Common myeloid progenitor, CD34-positive (primary cell): Measurements from ENCODE around the gene CCDC171.
A peak's percentile ranks its signal among the peaks of the same experiment; 100 is the strongest.
"Not testable (repeated sequence)": the region's sequence is repeated elsewhere in the genome, so short reads cannot be mapped to it uniquely, and the experiment has no call there.

Experiments
- CTCF ChIA-PET: fragments of 350-600 bp; sonication (Branson Sonifier 250); formaldehyde crosslinking; loops from one replicate; lab custom pipeline; 2021; ENCODE audit warnings: antibody characterized with exemption; lab: Charles Lee
- POLR2A ChIA-PET: fragments of 350-600 bp; sonication (Branson Sonifier 250); formaldehyde crosslinking; loops from one replicate; lab custom pipeline; 2021; ENCODE audit warnings: antibody characterized with exemption; lab: Charles Lee
- DNase-seq, 3 donors: peaks; one replicate each; pipeline versions ENCODE4 v3.0.0 to v3.0.0-alpha.2; 2013
- H3K27ac ChIP-seq, 2 experiments: 1 replicate in 1 of 2; 2 replicates in 1 of 2; pipeline ENCODE4 v1.7.0; 2013; ENCODE audit warnings: inconsistent platforms in 2 of 2, low read length in 2 of 2, mild to moderate bottlenecking in 2 of 2, low read depth in 1 of 2, moderate library complexity in 1 of 2; ENCODE audit not compliant: severe bottlenecking in 2 of 2, insufficient read depth in 1 of 2, poor library complexity in 1 of 2
- H3K27me3 ChIP-seq, 5 experiments: replicated peaks in 2 of 5; 1 replicate in 3 of 5; 2 replicates in 2 of 5; pipeline versions ENCODE4 v1.6.1 to v1.7.0; 2013; ENCODE audit warnings: low read length in 4 of 5, mild to moderate bottlenecking in 2 of 5, moderate library complexity in 2 of 5, inconsistent platforms in 1 of 5; ENCODE audit not compliant: insufficient read depth in 5 of 5, control insufficient read depth in 4 of 5
- H3K36me3 ChIP-seq, 4 experiments: 1 replicate in 2 of 4; 2 replicates in 2 of 4; pipeline versions ENCODE4 v1.6.1 to v1.7.0; 2013; ENCODE audit warnings: low read length in 3 of 4, control low read depth in 1 of 4, mild to moderate bottlenecking in 1 of 4; ENCODE audit not compliant: control insufficient read depth in 4 of 4, insufficient read depth in 4 of 4
- H3K4me1 ChIP-seq, 4 experiments: 1 replicate in 3 of 4; 2 replicates in 1 of 4; pipeline versions ENCODE4 v1.6.1 to v1.7.1; 2013; ENCODE audit warnings: low read length in 3 of 4, mild to moderate bottlenecking in 3 of 4, control low read depth in 1 of 4, inconsistent platforms in 1 of 4, moderate library complexity in 1 of 4; ENCODE audit not compliant: control insufficient read depth in 4 of 4, insufficient read depth in 4 of 4; ENCODE audit errors: control extremely low read depth in 1 of 4
- H3K4me3 ChIP-seq, 7 experiments: 1 replicate in 4 of 7; 2 replicates in 3 of 7; pipeline versions ENCODE4 v1.5.1 to v1.7.0; 2013; ENCODE audit warnings: mild to moderate bottlenecking in 7 of 7, low read length in 6 of 7, moderate library complexity in 6 of 7, inconsistent platforms in 2 of 7, low read depth in 2 of 7, control low read depth in 1 of 7; ENCODE audit not compliant: insufficient read depth in 4 of 7, control insufficient read depth in 1 of 7; ENCODE audit errors: extremely low read depth in 1 of 7
- H3K9me3 ChIP-seq, 5 experiments: 1 replicate in 4 of 5; 2 replicates in 1 of 5; pipeline versions ENCODE4 v1.6.1 to v1.7.1; 2013; ENCODE audit warnings: low read length in 4 of 5, mild to moderate bottlenecking in 2 of 5, inconsistent platforms in 1 of 5, low read depth in 1 of 5, moderate library complexity in 1 of 5; ENCODE audit not compliant: control insufficient read depth in 4 of 5, insufficient read depth in 2 of 5; ENCODE audit errors: control extremely low read depth in 1 of 5
- WGBS: methylation state at CpG from one replicate; pipeline ENCODE4 v1.1.5; 2013; ENCODE audit not compliant: insufficient coverage; 5-methylcytosine and 5-hydroxymethylcytosine counted together

The CCDC171 gene

DNA sequence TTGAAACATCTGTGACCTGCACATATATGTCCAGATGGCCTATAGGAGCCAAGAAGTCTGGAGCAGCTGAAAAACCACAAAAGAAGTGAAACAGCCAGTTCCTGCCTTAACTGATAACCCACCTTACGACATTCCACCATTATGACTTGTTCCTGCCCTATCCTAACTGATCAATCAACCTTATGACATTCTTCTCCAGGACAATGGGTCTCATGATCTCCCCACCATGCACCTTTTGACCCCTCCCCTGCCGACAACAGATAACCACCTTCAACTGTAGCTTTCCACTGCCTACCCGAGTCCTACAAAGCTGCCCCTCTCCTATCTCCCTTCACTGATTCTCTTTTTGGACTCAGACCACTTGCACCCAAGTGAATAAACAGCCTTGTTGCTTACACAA, 233.8 kb downstream of the CCDC171 start:
- Histone ChIP-seq H3K36me3 (peaks cover 4 to 42% (median 9%) of the 10 kb centered on the region in 4 experiments), H3K4me3 (no peak overlapping the region), H3K27me3 (no peaks in the 10 kb centered on the region), H3K4me1 (no peaks in the 10 kb centered on the region), H3K27ac (no peak overlapping the region), H3K9me3 (peaks cover 0 to 3% (median 0%) of the 10 kb centered on the region in 5 experiments)
- CTCF ChIA-PET: no interaction called here
- POLR2A ChIA-PET: no interaction called here
- no peak for DNase-seq
- WGBS: 97% methylated on average over 3 of the region's 3 CpGs

DNA sequence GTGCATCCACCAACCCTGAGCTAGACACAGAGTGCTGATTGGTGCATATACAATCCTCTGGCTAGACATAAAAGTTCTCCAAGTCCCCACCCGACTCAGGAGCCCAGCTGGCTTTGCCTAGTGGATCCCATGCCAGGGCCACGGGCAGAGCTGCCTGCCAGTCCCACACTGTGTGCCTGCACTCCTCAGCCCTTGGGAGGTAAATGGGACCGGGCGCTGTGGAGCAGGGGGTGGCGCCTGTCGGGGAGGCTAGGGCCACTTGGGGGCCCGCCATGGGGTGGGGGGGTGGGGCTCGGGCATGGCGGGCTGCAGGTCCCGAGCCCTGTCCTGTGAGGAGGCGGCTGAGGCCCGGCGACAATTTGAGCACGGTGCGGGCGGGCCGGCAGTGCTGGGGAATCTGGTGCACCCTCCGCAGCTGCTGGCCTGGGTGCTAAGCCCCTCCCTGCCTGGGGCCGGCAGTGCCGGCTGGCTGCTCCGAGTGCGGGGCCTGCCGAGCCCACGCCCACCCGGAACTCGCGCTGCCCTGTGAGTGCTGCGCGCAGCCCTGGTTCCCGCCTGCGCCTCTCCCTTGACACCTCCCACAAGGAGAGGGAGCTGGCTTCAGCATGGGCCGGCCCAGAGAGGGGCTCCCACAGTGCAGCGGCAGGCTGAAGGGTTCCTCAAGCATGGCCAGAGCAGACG, 257.5 kb downstream of the CCDC171 start:
- H3K27me3 ChIP-seq, H3K4me1 ChIP-seq, POLR2A ChIA-PET, DNase-seq, CTCF ChIA-PET, H3K4me3 ChIP-seq, H3K27ac ChIP-seq: not testable (repeated sequence)
- peaks cover 0 to 37% (median 7%) of the 10 kb centered on the region in 4 experiments for H3K36me3 ChIP-seq
- WGBS: 93% methylated on average over 20 of the region's 34 CpGs
- peaks cover 0 to 44% (median 8%) of the 10 kb centered on the region in 5 experiments for H3K9me3 ChIP-seq

DNA sequence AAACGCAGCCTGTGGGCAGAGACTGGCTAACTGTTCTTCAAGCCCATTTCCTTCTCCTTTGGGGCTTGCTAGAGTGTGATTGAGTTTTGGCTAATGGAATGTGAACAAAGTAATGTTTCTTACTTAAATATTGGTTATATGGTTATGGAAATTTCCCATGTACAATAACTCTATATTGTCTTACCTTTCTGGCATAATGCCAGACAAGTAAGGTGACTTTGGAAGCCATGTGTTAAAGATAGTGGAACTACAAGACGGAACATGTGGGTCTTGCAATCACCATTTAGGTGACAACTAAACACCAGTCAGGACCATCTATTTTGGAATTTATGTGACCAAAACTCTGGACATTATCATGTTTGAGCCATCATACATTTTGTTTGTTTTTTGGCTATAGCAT, 260.2 kb downstream of the CCDC171 start:
- 100% methylated on average over 2 of the region's 2 CpGs for WGBS
- peaks cover 0 to 49% (median 7%) of the 10 kb centered on the region in 4 experiments for H3K36me3 ChIP-seq
- no peak overlapping the region for H3K27ac ChIP-seq
- no peak overlapping the region for H3K4me3 ChIP-seq
- H3K27me3 ChIP-seq: no peaks in the 10 kb centered on the region
- ChIA-PET CTCF (no interaction called here), POLR2A (no interaction called here)
- no peaks in the 10 kb centered on the region for H3K4me1 ChIP-seq
- H3K9me3 ChIP-seq: peaks cover 0 to 38% (median 5%) of the 10 kb centered on the region in 5 experiments
- no peak for DNase-seq

DNA sequence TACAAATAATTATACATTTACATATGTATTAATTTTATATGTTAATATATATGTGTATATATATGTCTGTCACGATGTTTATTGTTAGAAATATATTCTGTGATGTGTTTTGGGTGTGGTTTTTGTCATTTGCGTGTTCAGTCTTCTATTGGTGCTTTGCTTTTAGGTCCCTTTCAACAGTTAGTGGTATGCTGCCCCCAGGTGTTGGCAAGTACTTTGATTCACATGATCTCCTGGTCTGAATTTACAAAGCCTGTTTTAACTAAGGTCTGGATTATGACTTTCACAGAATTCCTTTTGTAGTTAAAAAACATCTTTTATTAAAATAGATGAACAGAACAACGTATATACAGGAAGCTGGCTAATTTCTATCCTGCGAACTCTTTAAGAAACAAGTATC, 271.5 kb downstream of the CCDC171 start:
- Histone ChIP-seq H3K36me3 (no peaks in the 10 kb centered on the region), H3K4me3 (no peak overlapping the region), H3K27ac (no peak overlapping the region), H3K9me3 (no peaks in the 10 kb centered on the region), H3K4me1 (no peaks in the 10 kb centered on the region), H3K27me3 (no peaks in the 10 kb centered on the region)
- ChIA-PET POLR2A (no interaction called here), CTCF (no interaction called here)
- WGBS: 100% methylated on average over 1 of the region's 4 CpGs
- peak in 1 of 3 donors; percentile 5 for DNase-seq

DNA sequence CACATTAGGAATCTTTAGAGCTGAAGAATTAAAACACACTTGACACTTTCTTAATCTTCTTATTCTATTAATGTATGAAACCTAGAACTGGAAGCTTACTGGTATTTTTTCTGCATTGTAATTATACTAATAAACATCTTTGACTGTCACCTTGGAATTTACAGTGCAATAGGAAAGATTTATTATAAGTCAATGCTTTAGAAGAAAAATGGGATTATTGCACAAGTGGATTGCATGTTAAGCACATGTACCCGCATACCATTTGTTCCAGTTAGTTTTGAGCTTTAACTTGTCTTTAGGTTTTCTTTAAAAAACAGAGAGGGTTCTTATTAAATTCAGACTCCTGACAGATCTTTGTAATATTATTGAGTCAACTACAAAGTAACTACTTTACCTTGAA, 278.5 kb downstream of the CCDC171 start:
- H3K4me3 ChIP-seq: no peak overlapping the region
- DNase-seq: no peak
- CTCF ChIA-PET: no interaction called here
- H3K36me3 ChIP-seq: no peaks in the 10 kb centered on the region
- no peak overlapping the region for H3K27ac ChIP-seq
- no CpG with 5 or more reads among the region's 1 CpG for WGBS
- no peaks in the 10 kb centered on the region for H3K4me1 ChIP-seq
- POLR2A ChIA-PET: no interaction called here
- no peaks in the 10 kb centered on the region for H3K27me3 ChIP-seq
- H3K9me3 ChIP-seq: no peaks in the 10 kb centered on the region

DNA sequence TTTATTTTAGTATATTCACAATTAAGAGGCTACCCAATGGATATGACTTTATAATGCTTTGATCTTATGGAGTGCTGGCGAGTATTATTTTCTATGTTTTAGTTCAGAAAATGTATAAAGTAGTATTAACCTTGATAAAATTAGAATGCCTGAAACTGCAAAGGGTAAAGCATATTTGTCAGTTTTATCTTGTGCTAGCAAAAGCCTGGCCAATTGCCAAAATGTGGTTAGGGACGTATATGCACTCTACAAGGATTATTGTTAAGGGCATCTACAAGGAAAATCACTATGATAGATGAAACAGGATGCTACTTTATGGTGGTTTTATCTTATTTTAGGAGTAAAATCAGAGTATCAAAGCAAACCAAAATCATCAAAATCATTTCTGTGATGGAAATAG, 281.7 kb downstream of the CCDC171 start:
- Histone ChIP-seq H3K36me3 (no peaks in the 10 kb centered on the region), H3K9me3 (no peaks in the 10 kb centered on the region), H3K27me3 (no peaks in the 10 kb centered on the region), H3K4me1 (no peaks in the 10 kb centered on the region), H3K4me3 (no peak overlapping the region), H3K27ac (no peak overlapping the region)
- WGBS: no CpG with 5 or more reads among the region's 2 CpGs
- POLR2A ChIA-PET: no interaction called here
- CTCF ChIA-PET: interaction anchor here (1.2 kb wide), 1 partner anchor 13 kb away, joined by 3 read pairs; no protein-coding TSS in a partner anchor
- DNase-seq: peak; percentile 39 to 67 (median 63)

DNA sequence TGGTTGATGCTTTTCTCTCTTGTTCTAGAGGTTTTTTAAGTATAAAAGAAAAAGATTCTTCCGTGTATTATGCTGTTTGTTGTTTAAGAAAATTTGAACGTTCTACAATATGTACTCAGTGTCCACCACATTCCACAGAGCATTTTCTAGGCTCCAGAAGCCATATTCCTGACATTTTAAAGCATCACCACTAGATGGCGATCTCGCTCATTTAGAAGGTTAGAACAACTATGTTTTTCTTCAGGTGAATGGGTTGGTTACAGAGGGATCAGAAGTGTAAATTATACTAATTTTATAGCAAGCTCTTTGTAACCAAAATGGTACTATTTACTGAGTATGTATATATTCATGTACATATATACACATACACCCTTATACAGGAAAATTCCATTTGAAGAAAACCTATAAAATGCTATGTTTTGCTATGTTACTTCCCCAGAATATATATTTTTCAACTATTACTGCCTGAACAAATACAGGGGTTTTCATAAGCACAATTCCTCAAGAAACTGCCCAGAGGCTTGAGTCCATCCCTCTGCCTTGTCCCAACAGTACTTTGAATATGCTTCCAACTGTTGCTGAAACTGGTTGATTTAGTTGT, 284.3 kb downstream of the CCDC171 start:
- no peak overlapping the region for H3K27ac ChIP-seq
- H3K36me3 ChIP-seq: no peaks in the 10 kb centered on the region
- WGBS: no CpG with 5 or more reads among the region's 4 CpGs
- DNase-seq: peak; percentile 35 to 62 (median 61)
- POLR2A ChIA-PET: no interaction called here
- no peaks in the 10 kb centered on the region for H3K9me3 ChIP-seq
- H3K27me3 ChIP-seq: no peaks in the 10 kb centered on the region
- CTCF ChIA-PET: interaction anchor here (1.1 to 1.5 kb wide), 4 partner anchors 10 to 296 kb away, joined by 3 to 4 read pairs (median 3); no protein-coding TSS in a partner anchor
- H3K4me3 ChIP-seq: no peak overlapping the region
- H3K4me1 ChIP-seq: no peaks in the 10 kb centered on the region
